ENCODE results near the gene SPEM2.

SPEM2 gene

DNA sequence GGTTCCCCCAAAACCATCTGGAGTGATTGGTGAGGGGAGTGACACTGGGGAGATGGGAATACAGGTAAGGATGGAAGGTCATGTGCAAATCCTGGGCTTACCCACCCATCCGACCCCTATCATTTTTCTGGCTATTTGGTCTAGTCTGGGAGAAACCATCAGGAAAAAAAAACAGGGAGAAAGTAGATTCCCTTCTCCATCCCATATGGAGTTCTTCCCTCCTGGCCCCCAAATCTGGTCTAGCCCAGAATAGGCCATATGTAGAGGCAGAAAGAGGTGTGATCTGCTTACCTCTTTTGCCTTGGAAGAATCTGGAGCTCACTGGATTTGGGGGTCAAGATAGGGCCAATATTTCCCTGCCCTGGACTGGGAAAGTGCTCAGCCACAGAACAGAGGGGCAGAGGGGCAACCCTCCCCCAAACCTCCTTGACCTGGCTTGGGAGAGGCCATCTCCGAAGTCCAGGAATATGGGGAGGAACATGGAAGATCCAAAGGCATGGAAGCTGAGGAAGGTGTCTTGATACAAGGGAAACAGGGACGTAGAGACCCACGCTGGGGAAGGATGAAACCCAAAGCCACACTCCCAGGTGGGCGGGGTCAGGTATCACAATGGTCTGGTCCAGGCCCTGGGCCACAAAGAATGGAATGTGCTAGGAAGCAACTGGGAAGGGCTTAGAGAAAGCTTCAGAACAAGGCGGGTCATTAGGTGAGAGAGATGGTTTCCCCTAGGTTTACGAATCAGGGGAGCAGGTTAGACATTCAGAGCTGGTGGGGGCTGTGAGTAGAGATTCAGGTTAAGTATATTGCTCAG is 35.6 kb downstream of the SPEM2 start:
- no peak overlapping the region for H3K4me2 ChIP-seq (ENCODE audit: low read length)
- no peak overlapping the region for H3K4me3 ChIP-seq (ENCODE audit: low read depth, low read length, poor library complexity, severe bottlenecking)
- H3K9me3 ChIP-seq (ENCODE audit: low read length) = no peaks in the 10 kb centered on the region
- H3K9me2 ChIP-seq (ENCODE audit: low read depth, low read length) = no peaks in the 10 kb centered on the region
- no peaks in the 10 kb centered on the region for H3K27me3 ChIP-seq (ENCODE audit: insufficient read depth, low read length)
- peaks cover 31% of the 10 kb centered on the region for H3K36me3 ChIP-seq (ENCODE audit: insufficient read depth, low read length)
- no peaks in the 10 kb centered on the region for H3K79me2 ChIP-seq (ENCODE audit: insufficient read depth, low read length)
- H3F3A ChIP-seq (ENCODE audit: insufficient read depth, low read length) = no peaks in the 10 kb centered on the region
- no peak overlapping the region for H3K9ac ChIP-seq (ENCODE audit: low read length)
- no peak overlapping the region for H3K27ac ChIP-seq (ENCODE audit: low read depth, low read length, poor library complexity, severe bottlenecking)
- H4K20me1 ChIP-seq (ENCODE audit: insufficient read depth, low read length) = no peaks in the 10 kb centered on the region
- TF ChIP-seq, protein P1, sequence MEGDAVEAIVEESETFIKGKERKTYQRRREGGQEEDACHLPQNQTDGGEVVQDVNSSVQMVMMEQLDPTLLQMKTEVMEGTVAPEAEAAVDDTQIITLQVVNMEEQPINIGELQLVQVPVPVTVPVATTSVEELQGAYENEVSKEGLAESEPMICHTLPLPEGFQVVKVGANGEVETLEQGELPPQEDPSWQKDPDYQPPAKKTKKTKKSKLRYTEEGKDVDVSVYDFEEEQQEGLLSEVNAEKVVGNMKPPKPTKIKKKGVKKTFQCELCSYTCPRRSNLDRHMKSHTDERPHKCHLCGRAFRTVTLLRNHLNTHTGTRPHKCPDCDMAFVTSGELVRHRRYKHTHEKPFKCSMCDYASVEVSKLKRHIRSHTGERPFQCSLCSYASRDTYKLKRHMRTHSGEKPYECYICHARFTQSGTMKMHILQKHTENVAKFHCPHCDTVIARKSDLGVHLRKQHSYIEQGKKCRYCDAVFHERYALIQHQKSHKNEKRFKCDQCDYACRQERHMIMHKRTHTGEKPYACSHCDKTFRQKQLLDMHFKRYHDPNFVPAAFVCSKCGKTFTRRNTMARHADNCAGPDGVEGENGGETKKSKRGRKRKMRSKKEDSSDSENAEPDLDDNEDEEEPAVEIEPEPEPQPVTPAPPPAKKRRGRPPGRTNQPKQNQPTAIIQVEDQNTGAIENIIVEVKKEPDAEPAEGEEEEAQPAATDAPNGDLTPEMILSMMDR (IDR thresholded peaks at IDR 0.05; ENCODE audit: low read length) = no peak
- H2AFZ ChIP-seq (ENCODE audit: low read length) = no peak overlapping the region
- H3K4me1 ChIP-seq (ENCODE audit: insufficient read depth, low read length, severe bottlenecking) = peaks cover 15% of the 10 kb centered on the region

DNA sequence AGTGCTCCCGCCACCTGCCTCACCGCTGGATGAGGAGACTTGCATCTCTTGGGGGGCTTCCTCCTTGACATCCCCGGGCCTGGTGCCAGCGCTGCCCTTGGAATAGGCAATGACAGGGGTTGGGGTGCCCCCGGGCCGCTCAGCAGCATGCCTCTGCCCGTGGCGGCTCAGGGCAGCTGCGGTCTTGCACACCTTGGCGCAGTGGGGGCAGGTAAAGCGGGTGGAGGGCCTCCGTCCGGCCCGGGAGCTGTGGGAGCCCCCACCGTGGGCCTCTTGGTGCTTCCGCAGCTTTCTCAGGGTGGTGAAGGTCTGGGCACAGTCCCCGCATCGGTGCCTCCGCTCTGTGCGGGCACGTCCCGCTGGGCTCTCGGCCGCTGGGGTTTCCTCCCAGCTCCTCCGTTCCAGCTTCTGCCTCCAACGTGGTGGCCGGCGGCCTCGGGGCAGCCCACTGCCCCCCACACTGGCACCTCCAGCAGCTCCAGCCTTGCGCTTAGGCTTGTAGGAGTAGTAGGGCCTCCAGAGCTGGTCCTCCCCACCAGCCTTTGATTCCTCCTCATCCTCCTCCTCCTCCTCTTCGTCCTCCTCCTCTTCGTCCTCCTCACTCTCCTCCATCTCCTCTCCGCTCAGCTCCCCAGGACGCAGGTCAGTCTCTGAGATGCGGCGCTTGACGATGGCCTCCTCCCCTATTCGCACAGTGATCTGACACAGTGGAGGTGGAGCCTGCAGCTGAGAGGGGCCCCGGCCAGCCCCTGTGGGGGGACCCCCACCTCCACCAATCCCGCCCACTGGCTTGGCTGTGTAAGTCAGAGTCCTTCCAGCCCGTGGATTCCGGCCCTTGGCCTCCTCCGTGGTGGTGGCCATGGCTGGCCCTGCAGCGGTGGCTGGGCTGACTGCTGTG is 37.3 kb downstream of the SPEM2 start:
- TF ChIP-seq, protein P1 (IDR thresholded peaks at IDR 0.05; ENCODE audit: low read length) = no peak
- no peak for TF ChIP-seq EZH2 (IDR thresholded peaks at IDR 0.05; ENCODE audit: borderline replicate concordance, low read length)
- H3K4me1 ChIP-seq (ENCODE audit: insufficient read depth, low read length, severe bottlenecking) = peaks cover 14% of the 10 kb centered on the region
- H3K9me2 ChIP-seq (ENCODE audit: low read depth, low read length) = no peaks in the 10 kb centered on the region
- no peaks in the 10 kb centered on the region for H3K9me3 ChIP-seq (ENCODE audit: low read length)
- H3K4me2 ChIP-seq (ENCODE audit: low read length) = no peak overlapping the region
- H2AFZ ChIP-seq (ENCODE audit: low read length) = no peak overlapping the region
- H3K27me3 ChIP-seq (ENCODE audit: insufficient read depth, low read length) = no peaks in the 10 kb centered on the region
- peaks cover 37% of the 10 kb centered on the region for H3K36me3 ChIP-seq (ENCODE audit: insufficient read depth, low read length)
- no peak overlapping the region for H3K4me3 ChIP-seq (ENCODE audit: low read depth, low read length, poor library complexity, severe bottlenecking)
- H3K27ac ChIP-seq (ENCODE audit: low read depth, low read length, poor library complexity, severe bottlenecking) = no peak overlapping the region
- H3K9ac ChIP-seq (ENCODE audit: low read length) = no peak overlapping the region
- H3F3A ChIP-seq (ENCODE audit: insufficient read depth, low read length) = no peaks in the 10 kb centered on the region
- no peaks in the 10 kb centered on the region for H3K79me2 ChIP-seq (ENCODE audit: insufficient read depth, low read length)
- H4K20me1 ChIP-seq (ENCODE audit: insufficient read depth, low read length) = no peaks in the 10 kb centered on the region

DNA sequence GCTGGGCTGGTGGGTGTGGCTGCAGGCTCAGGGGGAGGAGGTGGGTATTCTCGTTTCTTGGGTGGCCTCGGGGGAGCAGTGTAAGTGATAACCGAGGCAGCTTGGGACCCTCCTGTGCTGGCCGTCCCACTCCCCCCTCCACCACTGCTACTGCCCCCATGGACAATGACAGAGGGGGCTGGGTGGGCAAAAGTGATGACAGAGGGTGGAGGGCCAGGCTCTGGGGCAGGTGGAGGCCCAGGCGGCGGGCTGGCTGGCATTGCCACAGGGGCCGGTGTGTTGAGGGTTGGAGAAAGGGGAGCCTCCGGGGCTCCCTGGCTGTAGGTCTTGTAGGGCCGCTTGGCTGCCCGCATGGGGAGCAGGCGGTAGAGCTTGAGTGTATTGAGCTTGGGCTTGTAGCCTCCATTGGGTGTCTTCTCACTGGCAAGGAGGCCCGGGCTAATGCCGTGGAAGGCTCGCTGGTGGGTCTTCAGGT is 38.0 kb downstream of the SPEM2 start:
- Histone ChIP-seq H3K27me3 (ENCODE audit: insufficient read depth, low read length) (no peaks in the 10 kb centered on the region), H3K36me3 (ENCODE audit: insufficient read depth, low read length) (peaks cover 37% of the 10 kb centered on the region), H3K9ac (ENCODE audit: low read length) (no peak overlapping the region), H3K4me1 (ENCODE audit: insufficient read depth, low read length, severe bottlenecking) (peaks cover 20% of the 10 kb centered on the region), H3K9me3 (ENCODE audit: low read length) (no peaks in the 10 kb centered on the region), H3K27ac (ENCODE audit: low read depth, low read length, poor library complexity, severe bottlenecking) (no peak overlapping the region), H3K9me2 (ENCODE audit: low read depth, low read length) (no peaks in the 10 kb centered on the region), H3K79me2 (ENCODE audit: insufficient read depth, low read length) (no peaks in the 10 kb centered on the region), H3K4me3 (ENCODE audit: low read depth, low read length, poor library complexity, severe bottlenecking) (no peak overlapping the region), H2AFZ (ENCODE audit: low read length) (no peak overlapping the region), H3K4me2 (ENCODE audit: low read length) (no peak overlapping the region), H3F3A (ENCODE audit: insufficient read depth, low read length) (no peaks in the 10 kb centered on the region), H4K20me1 (ENCODE audit: insufficient read depth, low read length) (no peaks in the 10 kb centered on the region)
- TF ChIP-seq EZH2 (IDR thresholded peaks at IDR 0.05; ENCODE audit: borderline replicate concordance, low read length) = no peak
- TF ChIP-seq, protein P1 (IDR thresholded peaks at IDR 0.05; ENCODE audit: low read length) = no peak

Measured in OCI-LY1 (cell line).